ENCODE results near the gene FAM117B. TPM values are rescaled to one million over a fixed set of nuclear protein-coding genes. Genes with fewer than 3 reads are reported as not detected.
"Not testable (repeated sequence)": the region's sequence is repeated elsewhere in the genome, so short reads cannot be mapped to it uniquely, and the experiment has no call there.

FAM117B gene
- total RNA-seq, 2 experiments from 2014 or later: 17.2 to 19.4 TPM

DNA sequence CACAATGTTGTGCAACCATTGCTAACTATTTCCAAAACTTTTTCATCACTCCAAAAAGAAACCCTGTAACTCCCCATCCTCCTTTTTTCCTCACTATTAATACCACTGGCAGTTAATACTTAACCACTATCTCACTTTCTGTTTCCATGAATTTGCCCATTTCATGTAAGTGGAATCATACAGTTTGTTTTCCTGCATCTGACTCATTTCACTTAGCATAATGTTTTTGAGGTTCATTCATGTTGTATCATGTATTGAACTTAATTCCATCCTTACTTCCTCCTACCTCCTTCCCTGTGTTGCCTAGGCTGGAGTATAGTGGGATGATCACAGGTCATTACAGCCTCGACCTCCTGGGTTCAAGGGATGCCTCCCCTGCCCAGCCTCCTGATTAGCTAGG, 68.3 kb downstream of the FAM117B start:
- H3K36me3 Mint-ChIP-seq (ENCODE audit: low read depth): peaks cover 30% of the 10 kb centered on the region
- H3K4me3 Mint-ChIP-seq: no peak overlapping the region
- peaks cover 63% of the 10 kb centered on the region for H3K4me1 Mint-ChIP-seq (ENCODE audit: low read depth)
- H3K27me3 Mint-ChIP-seq: no peaks in the 10 kb centered on the region
- ATAC-seq: peak; percentile 25
- intact Hi-C loops (cut with micrococcal nuclease): loop anchor here (10.0 kb wide), 1 partner anchor 68 kb away; the partner anchor contains the start of gene FAM117B
- H3K27ac Mint-ChIP-seq: peak overlapping the region; percentile 90
- peaks cover 6% of the 10 kb centered on the region for H3K9me3 Mint-ChIP-seq
- POLR2A ChIA-PET: interaction anchor here (0.6 kb wide), 2 partner anchors 67 to 1006 kb away, joined by 3 read pairs; no protein-coding TSS in a partner anchor
- TF ChIP-seq, protein P1, sequence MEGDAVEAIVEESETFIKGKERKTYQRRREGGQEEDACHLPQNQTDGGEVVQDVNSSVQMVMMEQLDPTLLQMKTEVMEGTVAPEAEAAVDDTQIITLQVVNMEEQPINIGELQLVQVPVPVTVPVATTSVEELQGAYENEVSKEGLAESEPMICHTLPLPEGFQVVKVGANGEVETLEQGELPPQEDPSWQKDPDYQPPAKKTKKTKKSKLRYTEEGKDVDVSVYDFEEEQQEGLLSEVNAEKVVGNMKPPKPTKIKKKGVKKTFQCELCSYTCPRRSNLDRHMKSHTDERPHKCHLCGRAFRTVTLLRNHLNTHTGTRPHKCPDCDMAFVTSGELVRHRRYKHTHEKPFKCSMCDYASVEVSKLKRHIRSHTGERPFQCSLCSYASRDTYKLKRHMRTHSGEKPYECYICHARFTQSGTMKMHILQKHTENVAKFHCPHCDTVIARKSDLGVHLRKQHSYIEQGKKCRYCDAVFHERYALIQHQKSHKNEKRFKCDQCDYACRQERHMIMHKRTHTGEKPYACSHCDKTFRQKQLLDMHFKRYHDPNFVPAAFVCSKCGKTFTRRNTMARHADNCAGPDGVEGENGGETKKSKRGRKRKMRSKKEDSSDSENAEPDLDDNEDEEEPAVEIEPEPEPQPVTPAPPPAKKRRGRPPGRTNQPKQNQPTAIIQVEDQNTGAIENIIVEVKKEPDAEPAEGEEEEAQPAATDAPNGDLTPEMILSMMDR (IDR thresholded peaks at IDR 0.05): no peak
- CTCF ChIA-PET: no interaction called here
- no peak for DNase-seq

DNA sequence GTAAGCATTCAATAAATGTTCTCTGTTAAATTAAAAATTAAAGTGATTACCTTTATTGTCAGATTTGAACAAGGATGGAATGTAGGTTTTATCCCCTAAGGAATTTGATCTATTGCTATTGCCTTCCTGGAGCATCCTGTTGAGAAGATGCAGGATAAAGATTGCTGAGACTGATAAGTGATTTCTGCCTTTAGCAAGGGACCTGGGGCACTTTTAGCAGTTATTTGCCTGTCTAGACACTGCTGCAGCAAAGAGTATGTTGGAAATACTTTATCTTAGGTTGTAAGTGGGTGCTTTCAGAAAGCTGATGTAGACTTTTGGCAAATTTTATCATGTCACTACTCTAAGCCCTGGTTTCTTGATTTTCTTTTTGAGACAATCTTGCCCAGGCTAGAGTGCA, 69.5 kb downstream of the FAM117B start:
- intact Hi-C loops (cut with micrococcal nuclease): loop anchor here (10.0 kb wide), 1 partner anchor 69 kb away; the partner anchor contains the start of gene FAM117B
- peaks cover 69% of the 10 kb centered on the region for H3K4me1 Mint-ChIP-seq (ENCODE audit: low read depth)
- H3K27ac Mint-ChIP-seq: peak overlapping the region; percentile 90
- DNase-seq (no peak), ATAC-seq (no peak)
- ChIA-PET POLR2A (interaction anchor here (0.8 kb wide), 1 partner anchor 67 kb away, joined by 3 read pairs; no protein-coding TSS in a partner anchor), CTCF (no interaction called here)
- H3K4me3 Mint-ChIP-seq: no peak overlapping the region
- TF ChIP-seq, protein P1 (IDR thresholded peaks at IDR 0.05): no peak
- H3K9me3 Mint-ChIP-seq: peaks cover 11% of the 10 kb centered on the region
- H3K36me3 Mint-ChIP-seq (ENCODE audit: low read depth): peaks cover 30% of the 10 kb centered on the region
- no peaks in the 10 kb centered on the region for H3K27me3 Mint-ChIP-seq

DNA sequence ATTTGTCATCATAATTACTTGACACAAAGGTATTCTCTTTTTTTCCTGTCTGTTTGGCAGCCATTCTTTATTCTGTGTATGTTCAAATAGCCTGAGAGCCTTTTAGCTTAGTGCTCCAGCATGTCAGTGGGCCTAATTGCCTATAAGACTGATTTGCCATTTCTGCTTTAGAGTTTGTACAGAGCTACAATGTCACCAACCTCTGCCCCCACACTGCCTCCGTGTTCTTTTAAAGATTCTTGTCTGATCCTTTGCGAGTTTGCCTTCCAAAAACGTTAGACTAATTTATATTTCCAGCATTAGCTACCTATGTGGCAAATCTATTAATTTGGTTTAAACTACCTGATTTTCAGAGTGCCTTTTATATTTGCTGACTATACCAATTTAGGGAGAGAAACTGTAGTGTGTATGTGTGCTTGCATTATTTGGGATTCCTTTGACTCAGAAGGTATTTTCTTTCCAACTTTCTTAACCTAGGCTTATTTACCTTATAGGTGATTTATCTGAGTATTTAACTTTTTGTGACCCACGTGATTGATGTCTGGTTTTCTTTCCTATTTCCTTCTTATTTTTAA, 70.8 kb downstream of the FAM117B start:
- Mint-ChIP-seq H3K27ac (peak overlapping the region; percentile 91), H3K4me3 (peak overlapping the region; percentile 48), H3K4me1 (ENCODE audit: low read depth) (peaks cover 62% of the 10 kb centered on the region), H3K9me3 (peaks cover 11% of the 10 kb centered on the region), H3K27me3 (no peaks in the 10 kb centered on the region), H3K36me3 (ENCODE audit: low read depth) (peaks cover 26% of the 10 kb centered on the region)
- ChIA-PET CTCF (interaction anchor here (1.1 kb wide), 1 partner anchor 117 kb away, joined by 3 read pairs; no protein-coding TSS in a partner anchor), POLR2A (interaction anchor here (0.6 to 1.2 kb wide), 2 partner anchors 8 to 35 kb away, joined by 3 read pairs; no protein-coding TSS in a partner anchor)
- ATAC-seq (no peak), DNase-seq (no peak)
- intact Hi-C loops (cut with micrococcal nuclease): loop anchor here (10.0 kb wide), 1 partner anchor 71 kb away; the partner anchor contains the start of gene FAM117B
- TF ChIP-seq, protein P1 (IDR thresholded peaks at IDR 0.05): no peak

DNA sequence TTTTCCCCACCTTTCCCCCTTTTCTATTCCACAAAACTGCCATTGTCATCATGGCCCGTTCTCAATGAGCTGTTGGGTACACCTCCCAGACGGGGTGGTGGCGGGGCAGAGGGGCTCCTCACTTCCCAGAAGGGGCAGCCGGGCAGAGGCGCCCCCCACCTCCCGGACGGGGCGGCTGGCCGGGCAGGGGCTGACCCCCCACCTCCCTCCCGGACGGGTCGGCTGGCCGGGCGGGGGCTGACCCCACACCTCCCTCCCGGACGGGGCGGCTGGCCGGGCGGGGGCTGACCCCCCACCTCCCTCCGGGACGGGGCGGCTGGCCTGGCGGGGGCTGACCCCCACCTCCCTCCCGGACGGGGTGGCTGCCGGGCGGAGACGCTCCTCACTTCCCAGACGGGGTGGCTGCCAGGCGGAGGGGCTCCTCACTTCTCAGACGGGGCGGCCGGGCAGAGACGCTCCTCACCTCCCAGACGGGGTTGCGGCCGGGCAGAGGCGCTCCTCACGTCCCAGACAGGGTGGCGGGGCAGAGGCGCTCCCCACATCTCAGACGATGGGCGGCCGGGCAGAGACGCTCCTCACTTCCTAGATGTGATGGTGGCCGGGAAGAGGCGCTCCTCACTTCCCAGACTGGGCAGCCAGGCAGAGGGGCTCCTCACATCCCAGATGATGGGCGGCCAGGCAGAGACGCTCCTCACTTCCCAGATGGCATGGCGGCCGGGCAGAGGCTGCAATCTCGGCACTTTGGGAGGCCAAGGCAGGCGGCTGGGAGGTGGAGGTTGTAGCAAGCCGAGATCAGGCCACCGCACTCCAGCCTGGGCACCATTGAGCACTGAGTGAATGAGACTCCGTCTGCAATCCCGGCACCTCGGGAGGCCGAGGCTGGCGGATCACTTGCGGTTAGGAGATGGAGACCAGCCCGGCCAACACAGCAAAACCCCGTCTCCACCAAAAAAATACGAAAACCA, 80.5 kb downstream of the FAM117B start:
- DNase-seq; H3K27ac Mint-ChIP-seq; ATAC-seq; H3K27me3 Mint-ChIP-seq; intact Hi-C loops (cut with micrococcal nuclease); CTCF ChIA-PET; H3K4me3 Mint-ChIP-seq: not testable (repeated sequence)
- peaks cover 42% of the 10 kb centered on the region for H3K36me3 Mint-ChIP-seq (ENCODE audit: low read depth)
- POLR2A ChIA-PET: interaction anchor here (1.0 kb wide), 2 partner anchors 9 to 155 kb away, joined by 3 read pairs; no protein-coding TSS in a partner anchor
- peaks cover 29% of the 10 kb centered on the region for H3K9me3 Mint-ChIP-seq
- peaks cover 50% of the 10 kb centered on the region for H3K4me1 Mint-ChIP-seq (ENCODE audit: low read depth)

DNA sequence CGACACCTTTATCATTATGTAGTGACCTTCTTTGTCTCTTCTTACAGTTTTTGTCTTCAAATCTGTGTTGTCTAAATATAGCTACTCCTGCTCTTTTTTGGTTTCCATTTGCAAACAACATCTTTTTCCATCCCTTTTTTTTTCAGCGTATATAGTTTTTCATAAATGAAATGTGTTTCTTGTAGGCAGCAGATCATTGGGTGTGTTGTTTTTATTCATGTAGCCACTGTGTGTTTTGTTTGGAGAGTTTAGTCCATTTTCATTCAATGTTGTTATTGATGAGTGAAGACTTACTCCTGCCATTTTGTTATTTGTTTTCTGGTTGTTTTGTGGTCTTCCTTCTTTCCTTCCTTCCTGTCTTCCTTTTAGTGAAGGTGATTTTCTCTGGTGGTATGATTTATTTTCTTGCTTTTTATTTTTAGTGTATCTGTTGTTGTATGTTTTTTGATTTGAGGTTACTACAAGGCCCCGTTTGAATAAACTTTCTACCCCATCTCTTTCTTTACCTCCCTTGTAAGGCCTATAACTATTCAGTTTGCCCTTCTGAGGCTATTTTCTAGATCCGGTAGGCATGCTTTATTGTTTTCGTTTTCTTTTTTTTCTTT, 81.4 kb downstream of the FAM117B start:
- intact Hi-C loops (cut with micrococcal nuclease): no loop called here
- no peak for ATAC-seq
- peaks cover 39% of the 10 kb centered on the region for H3K36me3 Mint-ChIP-seq (ENCODE audit: low read depth)
- TF ChIP-seq, protein P1 (IDR thresholded peaks at IDR 0.05): no peak
- ChIA-PET CTCF (interaction anchor here (1.2 kb wide), 1 partner anchor 24 kb away, joined by 3 read pairs; no protein-coding TSS in a partner anchor), POLR2A (interaction anchor here (1.0 kb wide), 2 partner anchors 8 to 154 kb away, joined by 3 read pairs; no protein-coding TSS in a partner anchor)
- peaks cover 45% of the 10 kb centered on the region for H3K4me1 Mint-ChIP-seq (ENCODE audit: low read depth)
- no peak for DNase-seq
- no peaks in the 10 kb centered on the region for H3K27me3 Mint-ChIP-seq
- H3K27ac Mint-ChIP-seq: peak overlapping the region; percentile 13
- no peak overlapping the region for H3K4me3 Mint-ChIP-seq
- peaks cover 29% of the 10 kb centered on the region for H3K9me3 Mint-ChIP-seq

All from activated CD8-positive, alpha-beta T cell treated with anti-CD3 and anti-CD28 coated beads for 36 hours (primary cell).